ENCODE measurements around the gene GTF3C1.

- TF ChIP-seq CTCF (IDR thresholded peaks at IDR 0.05; ENCODE audit: low read depth, low read length, missing input control) (no peak), ZBTB33 (IDR thresholded peaks at IDR 0.05) (no peak), REST (IDR thresholded peaks at IDR 0.05) (no peak)
These were observed 127.6 kb downstream of the GTF3C1 start for GRCh38 chr16:27421961-27422740.

All from liver (tissue), 2 donors.